Liver (tissue), 9 donors: ENCODE measurements around the gene BTNL2. TPM values are rescaled to one million over a fixed set of nuclear protein-coding genes. Genes with fewer than 3 reads are reported as not detected.

Experiments
- DNase-seq: peaks from one replicate; pipeline ENCODE4 v3.0.0-alpha.2; 2017; ENCODE audit warnings: low spot score
- H3K27ac ChIP-seq, 2 donors: one replicate each; pipeline ENCODE4 v1.7.0; 2013; ENCODE audit warnings: inconsistent platforms in 2 of 2, low read length in 2 of 2, control low read depth in 1 of 2, low read depth in 1 of 2, mild to moderate bottlenecking in 1 of 2
- H3K27me3 ChIP-seq, 4 donors: one replicate each; pipeline versions ENCODE4 v1.6.1 to v1.7.0; 2013; ENCODE audit warnings: low read length in 3 of 4, inconsistent platforms in 1 of 4, mild to moderate bottlenecking in 1 of 4, moderate library complexity in 1 of 4; ENCODE audit not compliant: control insufficient read depth in 4 of 4, insufficient read depth in 4 of 4
- H3K36me3 ChIP-seq, 4 donors: one replicate each; pipeline versions ENCODE4 v1.6.1 to v1.7.0; 2013; ENCODE audit warnings: low read length in 3 of 4, mild to moderate bottlenecking in 3 of 4, low read depth in 1 of 4, moderate library complexity in 1 of 4; ENCODE audit not compliant: control insufficient read depth in 4 of 4, insufficient read depth in 3 of 4
- H3K4me1 ChIP-seq, 4 donors: one replicate each; pipeline versions ENCODE4 v1.6.1 to v1.7.0; 2013; ENCODE audit warnings: low read length in 3 of 4, mild to moderate bottlenecking in 3 of 4, moderate library complexity in 1 of 4; ENCODE audit not compliant: control insufficient read depth in 4 of 4, insufficient read depth in 4 of 4
- H3K4me3 ChIP-seq, 3 donors: one replicate each; pipeline versions ENCODE4 v1.6.1 to v1.7.0; 2013; ENCODE audit warnings: low read length in 3 of 3, control low read depth in 1 of 3, low read depth in 1 of 3, mild to moderate bottlenecking in 1 of 3
- H3K9ac ChIP-seq, 2 donors: one replicate each; pipeline ENCODE4 v1.7.0; 2013; ENCODE audit warnings: low read length in 2 of 2, mild to moderate bottlenecking in 2 of 2, moderate library complexity in 2 of 2, control low read depth in 1 of 2, low read depth in 1 of 2
- H3K9me3 ChIP-seq, 4 donors: one replicate each; pipeline versions ENCODE4 v1.6.1 to v1.7.0; 2013; ENCODE audit warnings: low read length in 3 of 4; ENCODE audit not compliant: control insufficient read depth in 4 of 4
- ATF3 ChIP-seq: IDR thresholded peaks from 2 replicates; pipeline ENCODE4 v1.6.1; 2016; ENCODE audit warnings: antibody characterized with exemption
- CTCF ChIP-seq: fragments of 150-350 bp; IDR thresholded peaks from 2 replicates; pipeline ENCODE4 v1.5.1; 2017; ENCODE audit warnings: improper control_type of control experiment, low read depth, low read length; ENCODE audit not compliant: missing input control
- EGR1 ChIP-seq, 2 donors: IDR thresholded peaks; 2 replicates each; pipeline ENCODE4 v1.6.1; 2016 to 2018; ENCODE audit warnings: antibody characterized with exemption in 2 of 2, low read depth in 2 of 2
- FOXA1 ChIP-seq: IDR thresholded peaks from 2 replicates; pipeline ENCODE4 v1.6.1; 2016; ENCODE audit warnings: antibody characterized with exemption
- FOXA2 ChIP-seq: IDR thresholded peaks from 2 replicates; pipeline ENCODE4 v1.6.1; 2016; ENCODE audit warnings: antibody characterized with exemption
- GABPA ChIP-seq, 2 donors: IDR thresholded peaks in 1 of 2; conservative IDR thresholded peaks in 1 of 2; 2 replicates each; pipeline ENCODE4 v1.6.1; 2016; ENCODE audit warnings: antibody characterized with exemption in 2 of 2, mild to moderate bottlenecking in 1 of 2, moderate library complexity in 1 of 2
- HNF4A ChIP-seq, 2 donors: conservative IDR thresholded peaks; 2 replicates each; pipeline ENCODE4 v1.6.1; 2016; ENCODE audit warnings: antibody characterized with exemption in 2 of 2, mild to moderate bottlenecking in 2 of 2
- HNF4G ChIP-seq: IDR thresholded peaks from 2 replicates; pipeline ENCODE4 v1.6.1; 2016; ENCODE audit warnings: antibody characterized with exemption
- JUND ChIP-seq, 2 donors: IDR thresholded peaks; 2 replicates each; pipeline ENCODE4 v1.6.1; 2016; ENCODE audit warnings: antibody characterized with exemption in 2 of 2
- MAX ChIP-seq: IDR thresholded peaks from 2 replicates; pipeline ENCODE4 v1.6.1; 2016; ENCODE audit warnings: antibody characterized with exemption
- NR2F2 ChIP-seq: IDR thresholded peaks from 2 replicates; pipeline ENCODE4 v1.6.1; 2016; ENCODE audit warnings: antibody characterized with exemption
- RAD21 ChIP-seq, 2 donors: IDR thresholded peaks; 2 replicates each; pipeline ENCODE4 v1.6.1; 2016; ENCODE audit warnings: antibody characterized with exemption in 2 of 2, mild to moderate bottlenecking in 2 of 2
- REST ChIP-seq: IDR thresholded peaks from 2 replicates; pipeline ENCODE4 v1.6.1; 2016; ENCODE audit warnings: antibody characterized with exemption, mild to moderate bottlenecking
- RXRA ChIP-seq, 2 donors: IDR thresholded peaks; 2 replicates each; pipeline ENCODE4 v1.6.1; 2017 to 2018; ENCODE audit warnings: antibody characterized with exemption in 2 of 2, mild to moderate bottlenecking in 1 of 2
- SP1 ChIP-seq: IDR thresholded peaks from 2 replicates; pipeline ENCODE4 v1.6.1; 2018; ENCODE audit warnings: antibody characterized with exemption, mild to moderate bottlenecking
- TAF1 ChIP-seq: conservative IDR thresholded peaks from 2 replicates; pipeline ENCODE4 v1.6.1; 2016; ENCODE audit warnings: antibody characterized with exemption, mild to moderate bottlenecking
- YY1 ChIP-seq: IDR thresholded peaks from 2 replicates; pipeline ENCODE4 v1.6.1; 2016; ENCODE audit warnings: antibody characterized with exemption, mild to moderate bottlenecking
- ZBTB33 ChIP-seq: IDR thresholded peaks from 2 replicates; pipeline ENCODE4 v1.6.1; 2016; ENCODE audit warnings: antibody characterized with exemption
- WGBS: extraction: QIAGEN DNeasy Blood & Tissue Kit; methylation state at CpG from one replicate; pipeline ENCODE4 v1.1.7; 2013; 5-methylcytosine and 5-hydroxymethylcytosine counted together
- polyA plus RNA-seq, 2 donors: library from polyadenylated mRNA; stranded (reverse) in 1 of 2; unstranded in 1 of 2; fragments of 200-250 nt in 1 of 2; fragments of >200 nt in 1 of 2; fragmentation: Nextera tagmentation in 1 of 2; extraction: Ambion mirVana in 1 of 2; gene quantifications; one replicate each; pipeline versions ENCODE4 v1.2.1 to v1.2.3, GENCODE V29; 2013 to 2015
- total RNA-seq, 2 donors: library from RNA; depleted of rRNA; stranded (reverse); fragments of >200 nt; gene quantifications; one replicate each; pipeline ENCODE4 v1.2.3, GENCODE V29; 2014
- donor health status: healthy.
- donor health status: healthy.
- donor health status: healthy.
- donor health status: healthy.
- donor health status: healthy.

Gene BTNL2
- total and polyA plus RNA-seq, 4 donors = not detected

GRCh38 chr6:32427934-32428474 is 21.0 kb upstream of the BTNL2 start:
- H3K4me3 ChIP-seq = no peak overlapping the region
- no peaks in the 10 kb centered on the region for H3K36me3 ChIP-seq
- no peak overlapping the region for H3K9ac ChIP-seq
- H3K27ac ChIP-seq = no peak overlapping the region
- H3K27me3 ChIP-seq = peaks cover 0 to 3% (median 0%) of the 10 kb centered on the region in 4 donors
- H3K4me1 ChIP-seq = peaks cover 5 to 12% (median 8%) of the 10 kb centered on the region in 4 donors
- H3K9me3 ChIP-seq = no peaks in the 10 kb centered on the region
- DNase-seq = no peak
- TF ChIP-seq TAF1 = no peak
- TF ChIP-seq RXRA (IDR thresholded peaks at IDR 0.05) = no peak
- TF ChIP-seq CTCF = no peak
- TF ChIP-seq JUND (IDR thresholded peaks at IDR 0.05) = no peak
- no peak for TF ChIP-seq FOXA2
- 94% methylated on average over 4 of the region's 4 CpGs for WGBS

GRCh38 chr6:32427218-32427617 is 20.2 kb upstream of the BTNL2 start:
- H3K36me3 ChIP-seq = no peaks in the 10 kb centered on the region
- no peak for DNase-seq
- no peak overlapping the region for H3K9ac ChIP-seq
- no peak overlapping the region for H3K27ac ChIP-seq
- peaks cover 5 to 12% (median 8%) of the 10 kb centered on the region in 4 donors for H3K4me1 ChIP-seq
- WGBS = 9% methylated on average over 1 of the region's 1 CpG
- peaks cover 0 to 3% (median 0%) of the 10 kb centered on the region in 4 donors for H3K27me3 ChIP-seq
- no peaks in the 10 kb centered on the region for H3K9me3 ChIP-seq
- no peak for TF ChIP-seq FOXA2
- peak; percentile 49 to 72 for TF ChIP-seq RXRA (IDR thresholded peaks at IDR 0.05)
- peak; percentile 88 for TF ChIP-seq SP1
- TF ChIP-seq HNF4G = peak; percentile 65
- TF ChIP-seq REST = no peak
- peak; percentile 15 for TF ChIP-seq YY1
- TF ChIP-seq CTCF = no peak
- TF ChIP-seq TAF1 = no peak
- TF ChIP-seq ATF3 = peak; percentile 98
- no peak for TF ChIP-seq ZBTB33
- TF ChIP-seq JUND (IDR thresholded peaks at IDR 0.05) = peak; percentile 100
- TF ChIP-seq HNF4A (conservative IDR thresholded peaks at IDR 0.05) = peak; percentile 76 to 86
- TF ChIP-seq GABPA (IDR thresholded peaks at IDR 0.05 in 1 of 2, conservative IDR thresholded peaks at IDR 0.05 in 1 of 2) = peak in 1 of 2 donors; percentile 18
- TF ChIP-seq NR2F2 = peak; percentile 56
- TF ChIP-seq MAX = no peak
- TF ChIP-seq RAD21 (IDR thresholded peaks at IDR 0.05) = peak in 1 of 2 donors; percentile 11
- no peak for TF ChIP-seq FOXA1
- peak; percentile 46 to 83 for TF ChIP-seq EGR1 (IDR thresholded peaks at IDR 0.05; ENCODE audit: low read depth in 2 of 2)
- H3K4me3 ChIP-seq = no peak overlapping the region
